ENCODE results near the gene KRT82. TPM values are rescaled to one million over a fixed set of nuclear protein-coding genes. Genes with fewer than 3 reads are reported as not detected.

KRT82 gene
- total RNA-seq, 1 experiment from 2014 or later: not detected

- Histone ChIP-seq H3K27ac (ENCODE audit: insufficient read length, low read depth, low read length) (no peak overlapping the region), H3K27me3 (ENCODE audit: insufficient read depth, low read length) (no peaks in the 10 kb centered on the region), H2BK12ac (ENCODE audit: insufficient read length, low read depth, low read length) (no peak overlapping the region), H3K23me2 (ENCODE audit: insufficient read length, low read depth, low read length, poor library complexity, severe bottlenecking) (no peaks in the 10 kb centered on the region), H2BK5ac (ENCODE audit: insufficient read length, low read length) (no peak overlapping the region), H2AK5ac (ENCODE audit: insufficient read length, low read length) (no peak overlapping the region), H3K4me1 (ENCODE audit: insufficient read depth, low read length) (0 out of 2 replicates have a peak, but pooled peaks cover 2% of the 10 kb centered on the region), H4K20me1 (ENCODE audit: control insufficient read depth, insufficient read depth, insufficient read length) (no peaks in the 10 kb centered on the region), H2BK15ac (ENCODE audit: low read depth, low read length) (no peak overlapping the region), H3T11ph (ENCODE audit: low read length) (no peak overlapping the region), H3K79me1 (ENCODE audit: insufficient read depth, low read depth, low read length, poor library complexity, severe bottlenecking) (no peaks in the 10 kb centered on the region), H3K4ac (ENCODE audit: low read depth, low read length) (no peak overlapping the region), H3K14ac (ENCODE audit: insufficient read depth, low read length) (no peak overlapping the region), H3K9me3 (ENCODE audit: control insufficient read depth, low read depth, low read length) (no peaks in the 10 kb centered on the region), H3K18ac (ENCODE audit: insufficient read length, low read depth, low read length) (no peak overlapping the region), H3K4me2 (ENCODE audit: insufficient read depth, insufficient read length, low read length) (no peak overlapping the region), H3K9ac (ENCODE audit: extremely low read depth, insufficient read length, low read length) (no peak overlapping the region), H3K23ac (ENCODE audit: insufficient read length, low read depth, low read length) (no peak overlapping the region), H2AFZ (ENCODE audit: low read length) (no peak overlapping the region), H3K79me2 (ENCODE audit: insufficient read depth, low read length) (no peaks in the 10 kb centered on the region), H4K8ac (replicated peaks; ENCODE audit: insufficient read length, low read depth, low read length) (no peak overlapping the region), H2BK120ac (ENCODE audit: low read depth, low read length, poor library complexity, severe bottlenecking) (no peak overlapping the region), H4K5ac (ENCODE audit: insufficient read length, low read depth, low read length) (no peak overlapping the region), H3K56ac (ENCODE audit: insufficient read length, low read depth, low read length) (no peak overlapping the region), H4K91ac (ENCODE audit: insufficient read length, low read depth, low read length) (no peak overlapping the region), H2BK20ac (ENCODE audit: low read depth, low read length, poor library complexity, severe bottlenecking) (no peak overlapping the region)
- peaks cover 20 to 33% of the 10 kb centered on the region in 2 experiments for H3K4me1 Mint-ChIP-seq
- peaks cover 3% of the 10 kb centered on the region for H3K27me3 Mint-ChIP-seq (ENCODE audit: low read depth)
- no peaks in the 10 kb centered on the region for H3K9me3 Mint-ChIP-seq
- no peaks in the 10 kb centered on the region for H3K36me3 Mint-ChIP-seq (ENCODE audit: insufficient read depth in 1 of 3, low read depth in 3 of 3)
- WGBS (ENCODE audit: extremely low coverage, insufficient read length, low lambda C conversion rate): no CpG with 5 or more reads among the region's 8 CpGs
- no peak for DNase-seq
- H3K4me3 Mint-ChIP-seq: no peak overlapping the region
- TF ChIP-seq CTCF (conservative IDR thresholded peaks at IDR 0.05): no peak
- no peak overlapping the region for H3K27ac Mint-ChIP-seq
Observed at GRCh38 chr12:52438305-52439301, 32.5 kb upstream of the KRT82 start.
